GM19324 (cell line): ENCODE data around the gene MAD1L1.
"Not testable (repeated sequence)": the region's sequence is repeated elsewhere in the genome, so short reads cannot be mapped to it uniquely, and the experiment has no call there.

ENCODE experiments used
- ATAC-seq: cut with Tn5 transposase; IDR thresholded peaks from one replicate; pipeline ENCODE4 v1.9.1; 2021; ENCODE audit warnings: mild to moderate bottlenecking, moderate library complexity; ENCODE audit not compliant: unreplicated experiment, low FRiP score

Gene MAD1L1

DNA sequence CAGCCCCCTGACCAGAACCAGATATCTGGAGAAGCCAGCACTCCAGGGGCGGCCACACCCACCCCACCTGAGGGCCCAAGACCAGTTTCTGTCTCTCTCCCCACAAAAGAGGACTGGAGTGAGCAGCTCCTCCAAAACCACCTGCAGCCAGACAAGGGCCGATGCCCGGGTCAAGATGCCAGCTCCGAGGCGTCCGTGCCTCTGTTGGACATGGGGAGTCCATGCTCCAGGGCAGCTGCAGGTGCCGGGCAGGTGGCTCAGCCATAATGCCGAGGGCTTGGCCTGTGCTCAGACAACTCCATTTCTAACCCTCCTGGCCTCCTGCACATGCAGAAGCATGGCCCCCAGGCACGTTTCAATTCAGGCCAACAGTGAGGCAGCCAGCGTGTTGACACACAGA lies 234.6 kb downstream of the MAD1L1 start:
- no peak for ATAC-seq

DNA sequence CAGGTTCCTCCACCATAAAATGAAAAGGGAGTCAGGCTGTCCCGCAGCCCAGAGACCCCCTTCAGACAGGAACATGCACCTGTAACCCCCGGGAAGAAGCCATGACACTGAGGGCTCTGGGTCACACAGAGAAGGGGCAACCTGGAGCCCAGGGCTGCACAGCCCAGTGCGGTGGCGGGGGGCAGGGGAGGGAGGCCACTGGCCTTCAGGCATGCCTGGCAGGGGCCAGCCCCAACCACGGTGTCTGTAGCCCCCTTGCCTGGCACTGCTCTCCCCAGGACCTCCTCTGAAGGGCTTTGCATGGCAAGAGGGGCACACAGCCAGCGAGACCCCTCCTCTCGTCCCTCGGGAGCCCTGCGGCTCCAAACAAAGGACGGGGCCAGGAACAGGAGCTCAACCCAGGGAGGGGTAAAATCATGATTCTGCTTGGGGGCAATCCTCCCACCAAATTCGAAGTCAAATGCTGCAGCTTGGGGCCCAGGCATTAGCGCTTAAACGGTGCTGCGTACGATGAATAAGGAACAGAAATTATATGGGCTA lies 235.1 kb downstream of the MAD1L1 start:
- no peak for ATAC-seq

DNA sequence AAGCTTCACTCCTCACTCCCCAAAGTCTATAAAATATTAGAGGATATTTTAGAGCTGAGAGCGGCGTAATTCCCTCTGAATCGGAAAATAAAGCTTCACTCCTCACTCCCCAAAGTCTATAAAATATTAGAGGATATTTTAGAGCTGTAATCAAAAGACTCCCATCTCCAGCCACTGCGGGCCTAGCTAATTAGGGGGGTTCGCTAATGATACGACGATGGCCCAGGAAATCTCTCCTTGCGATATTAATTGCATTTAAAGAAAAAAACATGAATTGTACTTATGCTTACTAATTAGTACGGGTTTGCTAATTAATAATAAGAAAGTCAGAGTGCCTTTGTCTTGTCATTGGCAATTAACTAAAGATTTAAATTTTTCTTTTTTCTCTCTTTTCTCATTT lies 235.9 kb downstream of the MAD1L1 start:
- ATAC-seq: no peak

DNA sequence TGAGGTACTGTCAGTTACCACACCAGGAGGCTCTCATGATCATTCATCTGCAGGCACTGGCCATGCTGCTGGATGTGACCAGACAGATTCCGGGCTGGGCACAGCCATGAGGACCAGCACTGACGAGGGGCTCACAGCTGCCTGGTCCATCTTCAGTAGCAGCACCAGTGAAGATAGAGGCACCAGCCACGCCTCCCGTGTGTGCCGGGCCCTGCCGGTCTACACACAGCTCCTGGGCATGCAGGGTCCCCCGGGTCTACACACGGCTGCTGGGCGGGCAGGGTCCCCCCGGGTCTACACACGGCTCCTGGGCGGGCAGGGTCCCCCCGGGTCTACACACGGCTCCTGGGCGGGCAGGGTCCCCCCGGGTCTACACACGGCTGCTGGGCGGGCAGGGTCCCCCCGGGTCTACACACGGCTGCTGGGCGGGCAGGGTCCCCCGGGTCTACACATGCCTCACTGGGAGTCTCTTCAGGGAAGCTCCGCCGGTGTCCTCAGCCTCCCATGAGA lies 236.8 kb downstream of the MAD1L1 start:
- ATAC-seq: not testable (repeated sequence)

GRCh38 chr7:1995426-1995825 lies 237.3 kb downstream of the MAD1L1 start:
- no peak for ATAC-seq

DNA sequence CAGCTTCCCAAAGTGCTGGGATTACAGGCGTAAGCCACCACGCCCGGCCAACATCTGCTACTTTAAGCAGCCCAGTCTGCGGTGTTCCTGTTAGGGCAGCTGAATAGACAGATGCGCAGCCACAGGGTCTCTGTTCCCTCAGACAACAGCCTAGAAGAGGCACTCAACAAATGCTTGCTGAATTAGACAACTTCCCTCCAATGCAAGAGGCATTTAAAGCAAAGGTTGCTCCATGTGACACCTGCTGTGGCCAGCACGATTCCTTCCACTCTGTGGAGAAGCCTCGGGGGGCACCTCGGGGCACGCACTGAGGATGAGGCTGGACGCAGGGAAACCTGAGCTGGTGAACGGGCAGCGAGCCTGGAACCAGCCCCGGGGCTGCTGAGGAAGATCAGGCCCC lies 237.8 kb downstream of the MAD1L1 start:
- no peak for ATAC-seq

DNA sequence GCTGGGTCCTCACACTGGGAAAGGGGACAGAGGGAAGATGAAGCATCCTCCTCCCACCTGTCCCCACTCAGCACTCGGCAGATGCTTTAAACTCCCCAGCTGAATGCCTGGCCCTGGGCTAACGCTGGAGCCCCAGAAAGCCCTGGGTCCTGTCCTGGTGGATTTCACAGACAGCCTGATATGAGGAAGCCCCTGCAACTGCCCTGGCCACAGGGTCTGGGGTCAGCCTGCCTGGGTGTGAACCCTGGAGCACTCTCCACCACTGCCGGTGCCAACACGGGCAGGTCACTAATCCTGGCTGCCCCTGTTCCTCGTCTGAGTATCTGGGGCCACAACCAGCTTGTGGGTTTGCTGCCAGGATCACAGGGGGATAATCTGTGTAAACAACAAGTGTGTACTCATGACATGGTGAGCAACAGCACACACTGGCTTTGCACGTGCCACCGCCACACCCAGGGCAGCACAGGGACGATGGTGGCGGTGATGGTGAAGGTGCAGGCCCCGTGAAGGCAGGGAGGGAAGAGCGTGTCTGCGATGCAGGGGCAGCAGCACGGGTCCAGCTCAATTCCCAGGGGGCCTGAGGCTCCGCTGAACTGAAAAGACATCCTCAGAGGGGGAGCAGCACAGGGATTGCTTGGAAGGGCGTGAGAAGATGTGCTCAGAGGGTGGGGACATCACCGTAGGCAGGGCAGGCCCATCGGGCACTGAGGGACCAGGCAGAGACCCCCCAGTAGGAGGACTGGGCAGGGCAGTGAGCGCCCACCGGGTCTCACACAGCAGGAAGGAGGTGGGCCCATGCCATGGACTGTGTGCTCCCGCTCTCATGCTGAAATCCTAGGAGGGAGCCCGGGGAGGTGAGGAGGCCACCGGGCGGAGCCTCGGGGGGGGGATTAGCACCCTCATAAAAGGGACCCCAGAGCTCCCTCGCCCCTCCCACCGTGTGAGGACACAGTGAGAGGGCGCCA lies 238.7 kb downstream of the MAD1L1 start:
- ATAC-seq: no peak

- ATAC-seq: no peak
Observed at GRCh38 chr7:1993031-1993695, 239.6 kb downstream of the MAD1L1 start.

GRCh38 chr7:1992554-1992953 lies 240.2 kb downstream of the MAD1L1 start:
- no peak for ATAC-seq

DNA sequence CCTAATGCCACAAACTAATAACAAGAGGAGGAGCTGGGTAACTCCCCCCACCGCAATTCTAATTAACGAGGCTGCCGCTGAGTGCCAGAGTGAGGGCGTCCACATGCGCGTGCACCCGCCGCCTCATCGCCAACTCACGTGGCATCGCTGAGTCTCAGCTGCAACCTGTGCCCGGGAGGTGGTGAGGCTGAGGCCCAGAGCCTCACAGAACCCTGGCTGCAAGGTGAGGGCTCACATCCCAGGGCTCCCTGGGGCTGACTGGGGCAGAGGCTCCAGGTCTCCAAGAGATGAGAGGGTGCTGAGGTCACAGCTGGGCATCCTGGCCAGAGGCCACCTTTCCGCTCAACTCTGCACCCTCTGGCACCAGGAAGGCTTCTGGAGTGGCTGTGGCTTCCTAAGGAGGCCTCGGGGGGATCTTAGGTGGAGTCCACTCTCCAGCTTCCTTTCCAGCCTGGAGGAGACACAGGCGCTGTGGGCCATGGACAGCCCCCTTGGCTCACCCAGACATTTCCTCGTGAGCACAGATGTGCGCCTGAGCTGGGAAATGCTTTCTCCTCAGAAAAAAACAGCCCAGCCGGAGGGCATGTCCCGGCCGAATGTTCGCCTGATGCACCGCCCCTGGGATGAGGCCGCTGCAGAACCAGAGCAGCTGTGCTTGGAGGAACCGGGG lies 242.6 kb downstream of the MAD1L1 start:
- no peak for ATAC-seq

DNA sequence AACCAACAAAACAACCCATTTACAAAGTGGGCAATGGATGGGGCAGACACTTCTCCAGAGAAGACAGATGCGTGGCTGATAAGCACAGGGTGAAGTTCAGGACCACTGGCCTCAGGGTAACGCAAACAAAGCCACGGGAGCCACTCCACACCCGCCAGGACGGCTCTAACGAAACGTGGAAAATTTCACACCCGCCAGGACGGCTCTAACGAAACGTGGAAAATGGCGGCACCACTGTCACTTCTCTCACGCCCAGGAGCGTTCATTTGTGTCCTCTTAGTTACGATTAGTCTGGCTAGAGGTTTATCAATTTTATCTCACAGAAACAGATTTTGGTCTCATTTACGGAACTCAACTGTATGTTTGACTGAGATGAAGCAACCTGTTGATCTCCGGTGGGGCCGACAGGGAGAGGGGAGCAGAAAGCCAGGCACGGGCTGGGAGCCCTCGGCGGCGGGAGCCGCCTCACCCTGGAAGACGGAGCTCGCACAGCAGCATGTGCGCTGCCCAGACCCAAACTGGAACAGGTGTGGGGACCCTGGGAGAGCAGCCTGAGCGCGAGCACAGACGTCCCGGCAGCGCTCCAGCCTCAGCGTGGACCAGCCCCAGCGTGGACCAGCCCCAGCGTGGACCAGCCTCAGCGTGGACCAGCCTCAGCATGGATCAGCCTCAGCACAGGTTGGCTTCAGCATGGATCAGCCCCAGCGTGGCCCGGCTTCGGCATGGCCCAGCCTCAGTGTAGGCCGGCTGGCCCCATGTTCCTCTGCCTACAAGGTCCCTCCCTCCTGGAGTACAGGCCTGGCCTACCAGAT lies 243.5 kb downstream of the MAD1L1 start:
- ATAC-seq: no peak

DNA sequence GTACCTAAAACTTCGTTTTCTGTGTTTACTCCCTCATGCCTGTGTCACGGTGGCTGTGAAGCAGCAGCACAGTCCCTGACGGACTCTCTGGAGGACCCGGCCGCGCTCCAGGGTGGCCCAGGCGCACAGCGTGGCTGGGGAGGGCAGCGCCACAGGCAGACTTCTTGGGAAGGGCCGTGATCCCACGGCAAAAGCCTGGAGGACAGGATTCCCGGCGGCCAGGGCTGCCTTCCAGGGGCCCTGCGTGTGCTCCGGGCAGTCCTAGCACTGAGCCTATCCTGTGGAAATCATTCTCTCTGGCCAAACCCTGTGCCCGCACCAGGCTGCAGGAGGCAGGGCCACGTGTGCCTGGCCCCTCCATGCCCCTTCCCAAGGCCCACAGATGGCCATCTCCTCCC lies 244.2 kb downstream of the MAD1L1 start:
- no peak for ATAC-seq

- no peak for ATAC-seq
Observed at GRCh38 chr7:1987591-1988532, 244.9 kb downstream of the MAD1L1 start.

DNA sequence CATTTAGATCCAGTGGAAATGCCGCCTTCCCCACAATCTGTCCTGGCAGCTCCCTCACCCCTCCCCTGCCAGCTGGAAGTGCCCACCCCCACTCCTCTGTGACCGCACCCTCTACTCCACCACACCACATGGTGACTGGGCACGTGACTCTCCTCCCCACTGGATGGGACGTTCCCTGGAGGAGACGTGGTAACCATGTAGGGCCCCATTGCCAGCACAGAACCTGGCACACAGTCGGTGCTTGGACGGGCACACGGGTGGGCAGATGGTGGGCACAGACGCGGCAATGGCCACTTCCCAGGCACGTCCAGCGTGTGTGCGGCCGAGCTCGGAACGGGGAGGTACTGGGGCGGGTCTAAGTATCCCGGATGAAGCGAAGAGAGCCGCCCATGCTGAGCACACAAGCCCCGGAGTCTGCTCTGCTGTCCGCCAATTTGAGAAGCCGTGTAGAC lies 245.6 kb downstream of the MAD1L1 start:
- ATAC-seq: no peak

- no peak for ATAC-seq
Observed at GRCh38 chr7:1986366-1987083, 246.2 kb downstream of the MAD1L1 start.

DNA sequence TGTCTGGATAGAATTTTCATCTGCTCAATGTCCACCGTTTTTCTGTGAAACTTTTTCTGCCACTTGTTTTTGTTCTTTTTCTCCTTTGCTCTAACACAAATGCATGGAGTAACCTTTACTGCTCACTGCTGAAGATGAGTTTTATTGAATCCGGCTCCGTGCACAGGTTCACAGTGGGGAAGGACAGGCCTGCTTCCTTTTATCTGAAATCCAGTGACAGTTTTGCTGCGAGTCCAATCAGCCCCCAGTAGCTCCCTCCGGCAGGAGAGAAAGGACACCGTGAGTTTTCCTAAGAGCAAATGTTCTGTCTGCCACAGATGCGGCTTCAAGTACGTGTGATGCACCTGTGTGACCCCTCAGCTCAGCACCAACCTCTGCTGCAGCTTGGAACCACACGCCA lies 246.8 kb downstream of the MAD1L1 start:
- ATAC-seq: no peak

DNA sequence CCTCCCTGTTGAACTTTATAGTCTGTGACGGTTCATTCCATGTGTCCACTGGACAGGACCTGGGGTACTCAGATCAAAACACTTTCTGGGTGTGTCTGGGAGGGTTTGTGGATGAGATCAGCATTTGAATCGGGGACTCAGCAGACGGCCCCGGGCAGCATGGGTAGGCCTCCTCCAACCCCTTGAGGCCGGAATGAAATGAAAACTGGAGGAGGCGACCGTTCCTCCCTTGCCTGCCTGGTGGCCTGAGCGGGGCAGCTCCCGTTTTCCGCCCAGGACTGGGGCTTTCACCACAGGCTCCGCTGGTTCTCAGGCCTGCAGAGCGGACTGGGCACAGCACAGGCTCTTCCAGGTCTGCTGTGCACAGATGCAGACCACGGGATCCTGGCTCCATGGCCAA lies 247.7 kb downstream of the MAD1L1 start:
- no peak for ATAC-seq

GRCh38 chr7:1981878-1982230 lies 250.9 kb downstream of the MAD1L1 start:
- no peak for ATAC-seq
